Measurements from ENCODE around the gene MACROH2A1. TPM values are rescaled to one million over a fixed set of nuclear protein-coding genes. Genes with fewer than 3 reads are reported as not detected.

MACROH2A1 gene
- polyA plus RNA-seq, 1 of the 3 experiments (the other 2 are of a cell fraction): 165 TPM

- Histone ChIP-seq H4K20me1 (ENCODE audit: insufficient read depth) (no peaks in the 10 kb centered on the region), H3K27ac (ENCODE audit: low read depth in 2 of 2, low read length in 1 of 2) (no peak overlapping the region), H3K9me3 (no peaks in the 10 kb centered on the region), H3K4me1 (ENCODE audit: control insufficient read depth in 1 of 2, insufficient read depth in 2 of 2, low read depth in 1 of 2, low read length in 1 of 2) (no peaks in the 10 kb centered on the region; a peak in 1 of 4 replicates), H3K4me2 (no peak overlapping the region), H3K9ac (no peak overlapping the region), H3F3A (replicated peaks; ENCODE audit: insufficient read depth) (no peaks in the 10 kb centered on the region), H3K9me2 (no peaks in the 10 kb centered on the region), H3K4me3 (ENCODE audit: low read depth in 2 of 2, low read length in 1 of 2) (no peak overlapping the region), H3K36me3 (replicated peaks in 1 of 2; ENCODE audit: control insufficient read depth in 1 of 2, insufficient read depth in 2 of 2, low read length in 1 of 2) (no peaks in the 10 kb centered on the region), H3K79me2 (ENCODE audit: insufficient read depth) (no peaks in the 10 kb centered on the region), H3K27me3 (ENCODE audit: insufficient read depth) (no peaks in the 10 kb centered on the region), H2AFZ (ENCODE audit: low read depth) (no peak overlapping the region)
- no peak for TF ChIP-seq NRF1 (IDR thresholded peaks at IDR 0.05; ENCODE audit: low read depth, low read length)
- peak; percentile 52 for TF ChIP-seq RAD21 (IDR thresholded peaks at IDR 0.05; ENCODE audit: low read length)
- no peak for TF ChIP-seq ZBTB33 (IDR thresholded peaks at IDR 0.05; ENCODE audit: borderline replicate concordance, low read depth)
- TF ChIP-seq SMC3 (IDR thresholded peaks at IDR 0.05; ENCODE audit: low read depth, low read length): peak; percentile 12; the same call in 1 of the 2 replicates
- peak; percentile 17; the same call in 1 of the 2 replicates for TF ChIP-seq CTCF (IDR thresholded peaks at IDR 0.05)
- ChIA-PET POLR2A (no interaction called here), CTCF (interaction anchor here (0.7 to 1.8 kb wide), 6 partner anchors 12 to 138 kb away, joined by 3 to 8 read pairs (median 4); no protein-coding TSS in a partner anchor)
- no peak for DNase-seq
- WGBS (ENCODE audit: low lambda C conversion rate): 84% methylated on average over 7 of the region's 8 CpGs
These were observed 79.0 kb downstream of the MACROH2A1 start for GRCh38 chr5:135319928-135320606.

- Histone ChIP-seq H3K9me2 (no peaks in the 10 kb centered on the region), H3K9me3 (no peaks in the 10 kb centered on the region)
- 89% methylated on average over 6 of the region's 6 CpGs for WGBS (ENCODE audit: low lambda C conversion rate)
- TF ChIP-seq PBX3 (IDR thresholded peaks at IDR 0.05) (no peak), FOSL2 (IDR thresholded peaks at IDR 0.05; ENCODE audit: borderline replicate concordance, low read depth) (no peak), MAX (IDR thresholded peaks at IDR 0.05; ENCODE audit: low read depth) (no peak), TEAD4 (IDR thresholded peaks at IDR 0.05; ENCODE audit: borderline replicate concordance, insufficient read depth) (no peak), TCF12 (IDR thresholded peaks at IDR 0.05) (no peak), FOXM1 (IDR thresholded peaks at IDR 0.05; ENCODE audit: low read depth) (no peak), MEF2A (IDR thresholded peaks at IDR 0.05; ENCODE audit: borderline replicate concordance, low read depth) (no peak), GATA2 (CRISPR knock-in tag; IDR thresholded peaks at IDR 0.05) (no peak), RXRA (IDR thresholded peaks at IDR 0.05; ENCODE audit: borderline replicate concordance, low read depth) (no peak), NFIC (IDR thresholded peaks at IDR 0.05; ENCODE audit: borderline replicate concordance) (no peak), GABPA (IDR thresholded peaks at IDR 0.05; ENCODE audit: low read depth) (no peak), RFX5 (IDR thresholded peaks at IDR 0.05; ENCODE audit: low read length) (no peak), USF1 (IDR thresholded peaks at IDR 0.05; ENCODE audit: borderline replicate concordance, low read depth) (no peak), CTCF (IDR thresholded peaks at IDR 0.05) (no peak), EP300 (IDR thresholded peaks at IDR 0.05; ENCODE audit: borderline replicate concordance in 1 of 2, low read depth in 1 of 2, low read length in 1 of 2) (no peak), ELF1 (IDR thresholded peaks at IDR 0.05) (no peak)
These were observed 79.6 kb downstream of the MACROH2A1 start for GRCh38 chr5:135319458-135319857.

More at GRCh38 chr5:135319458-135319857, 79.6 kb downstream of the MACROH2A1 start:
- POLR2A ChIA-PET: no interaction called here
- no peak overlapping the region for H3K9ac ChIP-seq
- no peak overlapping the region for H2AFZ ChIP-seq (ENCODE audit: low read depth)
- H3K4me3 ChIP-seq (ENCODE audit: low read depth in 2 of 2, low read length in 1 of 2): no peak overlapping the region
- no peaks in the 10 kb centered on the region for H3F3A ChIP-seq (replicated peaks; ENCODE audit: insufficient read depth)
- no peak for DNase-seq
- no peaks in the 10 kb centered on the region for H4K20me1 ChIP-seq (ENCODE audit: insufficient read depth)
- no peaks in the 10 kb centered on the region; a peak in 1 of 4 replicates for H3K4me1 ChIP-seq (ENCODE audit: control insufficient read depth in 1 of 2, insufficient read depth in 2 of 2, low read depth in 1 of 2, low read length in 1 of 2)
- H3K79me2 ChIP-seq (ENCODE audit: insufficient read depth): no peaks in the 10 kb centered on the region
- H3K36me3 ChIP-seq (replicated peaks in 1 of 2; ENCODE audit: control insufficient read depth in 1 of 2, insufficient read depth in 2 of 2, low read length in 1 of 2): no peaks in the 10 kb centered on the region
- H3K27ac ChIP-seq (ENCODE audit: low read depth in 2 of 2, low read length in 1 of 2): no peak overlapping the region
- CTCF ChIA-PET: interaction anchor here (0.8 to 1.8 kb wide), 5 partner anchors 12 to 138 kb away, joined by 3 to 8 read pairs (median 4); no protein-coding TSS in a partner anchor
- H3K27me3 ChIP-seq (ENCODE audit: insufficient read depth): no peaks in the 10 kb centered on the region
- H3K4me2 ChIP-seq: no peak overlapping the region

Measured in SK-N-SH (cell line).